DMS53 treated with DMSO at 0.1 percent for 48 hours (cell line): ENCODE results near the gene CATSPERE.
"Not testable (repeated sequence)": the region's sequence is repeated elsewhere in the genome, so short reads cannot be mapped to it uniquely, and the experiment has no call there.

Source experiments
- DNase-seq: peaks from one replicate; lab custom pipeline; 2025; ENCODE audit not compliant: unreplicated experiment; lab: John Stamatoyannopoulos, UW

CATSPERE gene

GRCh38 chr1:244536316-244536715 is 75.2 kb downstream of the CATSPERE start:
- DNase-seq, result no peak

- no peak for DNase-seq
Measured at GRCh38 chr1:244545511-244545910, 84.4 kb downstream of the CATSPERE start.

GRCh38 chr1:244548558-244549115 is 87.6 kb downstream of the CATSPERE start:
- DNase-seq, result no peak

GRCh38 chr1:244552336-244552735 is 91.3 kb downstream of the CATSPERE start:
- no peak for DNase-seq

GRCh38 chr1:244556263-244556662 is 95.2 kb downstream of the CATSPERE start:
- no peak for DNase-seq

GRCh38 chr1:244557565-244557964 is 96.5 kb downstream of the CATSPERE start:
- DNase-seq, result no peak

- DNase-seq, result no peak
Measured at GRCh38 chr1:244559561-244559960, 98.5 kb downstream of the CATSPERE start.

- not testable (repeated sequence) for DNase-seq
Measured at GRCh38 chr1:244562877-244563276, 101.8 kb downstream of the CATSPERE start.

- DNase-seq, result no peak
Measured at GRCh38 chr1:244573768-244574167, 112.7 kb downstream of the CATSPERE start.

GRCh38 chr1:244576259-244576892 is 115.3 kb downstream of the CATSPERE start:
- no peak for DNase-seq

GRCh38 chr1:244578205-244578604 is 117.1 kb downstream of the CATSPERE start:
- DNase-seq, result not testable (repeated sequence)

GRCh38 chr1:244583358-244583982 is 122.4 kb downstream of the CATSPERE start:
- DNase-seq, result no peak

GRCh38 chr1:244585867-244586266 is 124.8 kb downstream of the CATSPERE start:
- DNase-seq, result no peak

- DNase-seq, result no peak
Measured at GRCh38 chr1:244590670-244591069, 129.6 kb downstream of the CATSPERE start.

GRCh38 chr1:244598611-244599010 is 137.5 kb downstream of the CATSPERE start:
- no peak for DNase-seq

GRCh38 chr1:244599937-244600350 is 138.9 kb downstream of the CATSPERE start:
- peak; percentile 27 for DNase-seq

GRCh38 chr1:244601336-244601735 is 140.3 kb downstream of the CATSPERE start:
- DNase-seq, result no peak

GRCh38 chr1:244603498-244603897 is 142.4 kb downstream of the CATSPERE start:
- DNase-seq, result peak; percentile 34

- no peak for DNase-seq
Measured at GRCh38 chr1:244605835-244606370, 144.8 kb downstream of the CATSPERE start.

- DNase-seq, result no peak
Measured at GRCh38 chr1:244614113-244614836, 153.2 kb downstream of the CATSPERE start.

GRCh38 chr1:244614879-244615278 is 153.8 kb downstream of the CATSPERE start:
- DNase-seq, result no peak

- no peak for DNase-seq
Measured at GRCh38 chr1:244615301-244615700, 154.2 kb downstream of the CATSPERE start.
